Kidney epithelial cell (primary cell): Measurements from ENCODE around the gene RIPK1. TPM values are rescaled to one million over a fixed set of nuclear protein-coding genes. Genes with fewer than 3 reads are reported as not detected.

Source experiments
- DNase-seq: peaks from one replicate; pipeline ENCODE4 v3.0.0-alpha.2; 2010; ENCODE audit warnings: low read depth
- H3K27me3 ChIP-seq: 2 replicates; pipeline ENCODE4 v1.6.0; 2011; ENCODE audit warnings: low read length; ENCODE audit not compliant: control insufficient read depth, insufficient read depth
- H3K36me3 ChIP-seq: 2 replicates; pipeline ENCODE4 v1.5.1; 2011; ENCODE audit warnings: low read length; ENCODE audit not compliant: control insufficient read depth, insufficient read depth
- H3K4me3 ChIP-seq: 2 replicates; pipeline ENCODE4 v1.5.1; 2011; ENCODE audit warnings: low read depth, mild to moderate bottlenecking, control low read depth, low read length
- CTCF ChIP-seq: IDR thresholded peaks from 2 replicates; pipeline ENCODE4 v1.5.1; 2011; ENCODE audit warnings: mild to moderate bottlenecking, moderate library complexity, low read length, control low read depth, inconsistent platforms; ENCODE audit not compliant: insufficient read depth, poor library complexity, severe bottlenecking
- total RNA-seq: library from RNA; depleted of rRNA; stranded (reverse); fragments of >200 nt; gene quantifications from 2 replicates; pipeline ENCODE4 v1.2.3, GENCODE V29; 2015

RIPK1 gene
- total RNA-seq, 1 donor from 2014 or later, result 22.6 TPM

- peak; percentile 65 for DNase-seq
- TF ChIP-seq CTCF, result no peak
- Histone ChIP-seq H3K4me3 (peak overlapping the region; percentile 74), H3K27me3 (no peaks in the 10 kb centered on the region), H3K36me3 (no peaks in the 10 kb centered on the region)
Measured at GRCh38 chr6:3063733-3064700, 4.3 kb upstream of the RIPK1 start.

- Histone ChIP-seq H3K4me3 (no peak overlapping the region), H3K36me3 (no peaks in the 10 kb centered on the region), H3K27me3 (no peaks in the 10 kb centered on the region)
- no peak for DNase-seq
- TF ChIP-seq CTCF, result no peak
Measured at GRCh38 chr6:3071568-3071967, 3.3 kb downstream of the RIPK1 start.

- Histone ChIP-seq H3K36me3 (peaks cover 2% of the 10 kb centered on the region), H3K27me3 (no peaks in the 10 kb centered on the region), H3K4me3 (no peak overlapping the region)
- DNase-seq, result no peak
- TF ChIP-seq CTCF, result no peak
Measured at GRCh38 chr6:3072798-3073197, 4.5 kb downstream of the RIPK1 start.

- TF ChIP-seq CTCF, result no peak
- peaks cover 2% of the 10 kb centered on the region for H3K36me3 ChIP-seq
- no peaks in the 10 kb centered on the region for H3K27me3 ChIP-seq
- H3K4me3 ChIP-seq, result no peak overlapping the region
- no peak for DNase-seq
Measured at GRCh38 chr6:3073382-3073781, 5.1 kb downstream of the RIPK1 start.

- DNase-seq, result no peak
- no peaks in the 10 kb centered on the region for H3K27me3 ChIP-seq
- no peak overlapping the region for H3K4me3 ChIP-seq
- H3K36me3 ChIP-seq, result peaks cover 2% of the 10 kb centered on the region
- TF ChIP-seq CTCF, result no peak
Measured at GRCh38 chr6:3075772-3076113, 7.4 kb downstream of the RIPK1 start.
